Activated CD8-positive, alpha-beta memory T cell treated with anti-CD3 and anti-CD28 coated beads, Interleukin-2, amount 50 U/mL, for 24 hours (primary cell): ENCODE measurements around the gene HPS5.

Source experiments
- DNase-seq: peaks from one replicate; pipeline ENCODE4 v3.0.0-alpha.2; 2020; ENCODE audit errors: extremely low read depth

The HPS5 gene

DNA sequence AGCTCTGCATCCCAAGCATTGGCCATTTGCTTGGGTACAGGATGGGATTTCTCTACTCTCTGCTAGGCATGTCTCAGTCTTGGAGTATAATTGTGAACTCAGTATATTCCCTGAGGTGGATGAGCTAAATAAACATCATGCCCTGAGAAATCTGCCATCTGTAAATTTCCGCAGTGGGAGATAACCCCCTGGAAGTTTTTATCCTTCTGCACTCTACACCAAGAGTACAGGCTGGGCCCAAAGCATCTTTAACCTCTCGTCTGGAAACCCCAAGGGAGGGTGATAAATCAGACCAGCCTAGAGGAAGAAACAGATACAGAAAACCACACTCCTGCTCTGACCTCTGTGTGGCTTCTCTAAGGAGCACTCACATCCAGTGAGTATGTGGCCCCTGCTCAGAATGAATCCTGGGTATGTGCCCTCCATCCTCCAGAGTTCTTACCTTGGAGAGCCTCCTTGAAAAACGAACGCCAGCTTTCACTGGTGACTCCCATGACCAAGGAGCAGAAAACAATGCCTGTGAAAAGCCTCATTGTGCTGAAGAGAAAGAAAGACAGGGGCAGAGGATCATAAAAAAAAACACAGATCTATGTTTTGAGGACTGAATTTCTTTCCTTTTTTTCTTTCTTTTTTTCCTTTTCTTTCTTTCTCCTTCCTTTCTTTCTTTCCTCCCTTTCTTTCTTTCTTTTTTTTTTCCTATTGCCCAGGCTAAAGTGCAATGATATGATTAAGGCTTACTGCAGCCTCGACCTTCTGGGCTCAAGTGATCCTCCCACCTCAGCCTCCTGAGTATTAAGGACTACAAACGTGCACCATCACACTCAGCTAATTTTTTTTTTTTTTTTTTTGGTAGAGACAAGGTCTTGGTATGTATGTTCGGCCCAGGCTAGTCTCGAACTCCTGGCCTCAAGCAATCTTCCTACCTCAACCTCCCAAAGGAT, 86.3 kb downstream of the HPS5 start:
- no peak for DNase-seq

DNA sequence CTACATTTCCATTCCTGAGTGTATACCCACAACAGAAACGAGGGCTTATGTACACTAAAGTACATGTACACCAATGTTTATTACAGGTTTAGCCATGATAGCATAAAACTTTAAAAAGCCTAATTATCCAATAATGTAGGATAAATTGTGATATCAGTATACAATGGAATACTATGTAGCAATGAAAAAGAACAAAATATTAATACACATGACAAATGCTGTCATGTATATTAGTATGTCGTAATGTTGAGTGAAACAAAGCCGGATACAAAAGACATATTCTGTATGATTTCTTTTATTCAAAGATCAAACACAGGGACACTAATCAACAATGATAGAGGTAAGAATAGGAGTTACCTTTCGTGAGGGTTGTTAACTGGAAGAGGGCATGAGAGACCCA, 88.0 kb downstream of the HPS5 start:
- DNase-seq, result no peak

- DNase-seq, result no peak
These were observed 91.1 kb downstream of the HPS5 start for GRCh38 chr11:18230859-18231258.

DNA sequence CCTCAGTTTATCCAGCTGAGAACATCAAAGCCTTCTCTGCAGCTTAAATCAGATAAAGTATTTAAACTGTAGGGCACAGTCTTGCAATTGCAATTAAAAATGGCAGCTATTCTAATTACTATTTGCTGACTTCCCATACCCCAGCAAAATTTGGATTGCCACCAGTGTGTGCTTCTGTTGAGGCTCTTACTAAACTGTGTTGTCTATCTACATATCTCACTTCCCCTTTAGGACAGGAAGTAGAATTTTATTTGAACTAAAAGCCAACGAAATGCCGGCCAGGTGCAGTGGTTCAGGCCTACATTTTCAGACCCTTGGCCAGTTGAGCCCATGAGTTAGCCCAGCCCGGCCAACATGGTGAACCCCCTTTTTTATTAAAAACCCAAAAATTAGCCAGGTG, 92.4 kb downstream of the HPS5 start:
- no peak for DNase-seq
